H54 (cell line): ENCODE measurements around the gene AADACL3.

ENCODE experiments used
- DNase-seq: peaks from one replicate; pipeline ENCODE4 v3.0.0; 2011; ENCODE audit warnings: low spot score, mixed read lengths; ENCODE audit not compliant: insufficient read length
- FAIRE-seq: peaks from 3 replicates; lab custom pipeline; 2011; peaks lifted over from hg19 to GRCh38; lab: Jason Lieb, UNC
- POLR2A ChIP-seq: IDR thresholded peaks from 2 replicates; pipeline ENCODE4 v1.6.1; 2011; ENCODE audit warnings: low read depth, mild to moderate bottlenecking, low read length

AADACL3 gene

GRCh38 chr1:12739613-12740012 lies 23.7 kb downstream of the AADACL3 start:
- FAIRE-seq (no peak), DNase-seq (no peak)
- no peak for TF ChIP-seq POLR2A

GRCh38 chr1:12741946-12742345 lies 26.0 kb downstream of the AADACL3 start:
- TF ChIP-seq POLR2A, result no peak
- DNase-seq (no peak), FAIRE-seq (no peak)

GRCh38 chr1:12745126-12745991 lies 29.4 kb downstream of the AADACL3 start:
- DNase-seq (no peak), FAIRE-seq (no peak)
- TF ChIP-seq POLR2A, result no peak

- no peak for TF ChIP-seq POLR2A
- no peak for DNase-seq
- no peak for FAIRE-seq
Measured at GRCh38 chr1:12745992-12746323, 30.0 kb downstream of the AADACL3 start, which contains the start of gene CFAP107. Gene CFAP107, plus strand, starts transcription at chr1:12746200. Its CDS starts 231 bp downstream, at chr1:12746431.

GRCh38 chr1:12748778-12749355 lies 33.0 kb downstream of the AADACL3 start:
- no peak for FAIRE-seq
- DNase-seq, result no peak
- TF ChIP-seq POLR2A, result no peak

GRCh38 chr1:12754738-12755137 lies 38.8 kb downstream of the AADACL3 start:
- DNase-seq (no peak), FAIRE-seq (no peak)
- no peak for TF ChIP-seq POLR2A

- no peak for TF ChIP-seq POLR2A
- DNase-seq, result no peak
- no peak for FAIRE-seq
Measured at GRCh38 chr1:12756273-12756672, 40.4 kb downstream of the AADACL3 start.

GRCh38 chr1:12756768-12757413 lies 41.0 kb downstream of the AADACL3 start:
- no peak for TF ChIP-seq POLR2A
- DNase-seq (no peak), FAIRE-seq (no peak)

- no peak for DNase-seq
- no peak for TF ChIP-seq POLR2A
- FAIRE-seq, result no peak
Measured at GRCh38 chr1:12757836-12758235, 41.9 kb downstream of the AADACL3 start.

GRCh38 chr1:12760256-12760795 lies 44.4 kb downstream of the AADACL3 start:
- DNase-seq (no peak), FAIRE-seq (no peak)
- no peak for TF ChIP-seq POLR2A

GRCh38 chr1:12761781-12762180 lies 45.9 kb downstream of the AADACL3 start:
- no peak for FAIRE-seq
- no peak for TF ChIP-seq POLR2A
- DNase-seq, result no peak

- TF ChIP-seq POLR2A, result no peak
- DNase-seq, result no peak
- FAIRE-seq, result no peak
Measured at GRCh38 chr1:12762766-12763165, 46.9 kb downstream of the AADACL3 start.

GRCh38 chr1:12763479-12763878 lies 47.6 kb downstream of the AADACL3 start:
- TF ChIP-seq POLR2A, result no peak
- no peak for DNase-seq
- FAIRE-seq, result no peak

- DNase-seq (no peak), FAIRE-seq (no peak)
- TF ChIP-seq POLR2A, result no peak
Measured at GRCh38 chr1:12764016-12764415, 48.1 kb downstream of the AADACL3 start.

- DNase-seq (no peak), FAIRE-seq (no peak)
- TF ChIP-seq POLR2A, result no peak
Measured at GRCh38 chr1:12769031-12769430, 53.1 kb downstream of the AADACL3 start.
